NCI-H1048 (cell line): ENCODE measurements around the gene CACNA1D.

Source experiments
- DNase-seq: peaks from one replicate; lab custom pipeline; 2025; lab: John Stamatoyannopoulos, UW

CACNA1D gene

DNA sequence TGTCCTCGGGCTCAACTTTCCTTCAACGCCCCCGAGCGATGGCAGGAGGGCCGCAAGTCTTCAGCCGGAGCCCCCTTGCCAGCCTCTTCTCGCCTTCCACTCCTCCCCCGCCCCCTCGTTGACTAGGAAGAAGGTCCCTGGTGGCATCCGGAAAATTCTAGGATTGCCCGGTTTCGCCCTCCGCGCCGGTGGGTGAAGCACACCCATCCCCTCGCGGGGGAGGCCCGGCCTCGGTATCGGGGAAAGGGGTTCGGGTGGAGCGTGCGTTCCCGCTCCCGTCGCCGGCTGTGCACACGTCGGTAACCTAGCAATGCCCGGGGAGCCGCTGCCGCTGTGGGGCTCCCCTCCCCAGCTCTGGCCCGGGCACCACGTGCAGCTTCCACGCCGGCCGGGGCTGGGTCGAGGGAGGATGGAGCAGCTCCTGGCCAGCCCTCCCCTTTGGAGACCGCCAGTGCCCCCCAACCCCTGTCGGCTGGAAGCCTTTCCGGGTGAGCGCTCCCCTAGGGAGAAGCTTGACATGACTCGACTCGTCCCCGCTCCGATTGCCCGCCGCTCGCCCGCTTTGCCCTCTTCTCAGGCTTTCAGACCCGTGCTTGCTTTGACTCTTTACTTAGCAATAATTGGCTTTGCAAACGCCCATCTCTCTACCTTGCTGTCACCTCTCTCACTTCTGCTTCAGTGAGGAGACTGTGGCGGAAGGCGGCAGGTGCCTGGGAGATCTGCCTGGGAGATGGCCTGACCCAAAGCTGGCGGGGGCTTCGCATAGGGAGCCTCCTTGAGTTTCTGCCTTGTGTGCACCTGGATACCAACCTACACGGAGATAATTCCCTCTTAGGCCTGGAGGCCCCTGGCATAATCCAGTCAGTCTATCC lies 1.3 kb downstream of the CACNA1D start:
- DNase-seq, result no peak

DNA sequence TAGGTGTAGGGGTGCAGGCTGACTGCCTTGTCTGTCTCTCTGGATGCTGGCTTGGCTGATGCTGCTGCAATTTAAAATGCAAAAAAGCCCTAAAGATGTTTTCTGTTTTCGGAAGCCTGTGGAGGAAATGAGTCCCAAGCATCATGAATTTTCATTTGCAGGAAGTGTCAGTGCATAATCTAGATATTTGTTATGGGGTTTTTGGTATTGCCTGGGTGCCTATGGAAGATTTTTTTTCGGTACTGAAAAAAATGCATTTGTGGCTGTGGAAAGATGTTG lies 1.9 kb downstream of the CACNA1D start:
- no peak for DNase-seq

DNA sequence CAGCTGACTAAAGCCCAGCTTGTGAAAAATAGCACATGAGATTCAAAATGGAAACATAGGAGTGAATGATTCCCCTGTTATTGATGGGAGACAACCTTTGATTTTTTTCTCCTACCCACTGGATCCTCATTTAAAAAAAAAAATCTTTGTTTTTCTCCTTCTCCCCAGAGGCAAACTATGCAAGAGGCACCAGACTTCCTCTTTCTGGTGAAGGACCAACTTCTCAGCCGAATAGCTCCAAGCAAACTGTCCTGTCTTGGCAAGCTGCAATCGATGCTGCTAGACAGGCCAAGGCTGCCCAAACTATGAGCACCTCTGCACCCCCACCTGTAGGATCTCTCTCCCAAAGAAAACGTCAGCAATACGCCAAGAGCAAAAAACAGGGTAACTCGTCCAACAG lies 2.6 kb downstream of the CACNA1D start:
- no peak for DNase-seq

DNA sequence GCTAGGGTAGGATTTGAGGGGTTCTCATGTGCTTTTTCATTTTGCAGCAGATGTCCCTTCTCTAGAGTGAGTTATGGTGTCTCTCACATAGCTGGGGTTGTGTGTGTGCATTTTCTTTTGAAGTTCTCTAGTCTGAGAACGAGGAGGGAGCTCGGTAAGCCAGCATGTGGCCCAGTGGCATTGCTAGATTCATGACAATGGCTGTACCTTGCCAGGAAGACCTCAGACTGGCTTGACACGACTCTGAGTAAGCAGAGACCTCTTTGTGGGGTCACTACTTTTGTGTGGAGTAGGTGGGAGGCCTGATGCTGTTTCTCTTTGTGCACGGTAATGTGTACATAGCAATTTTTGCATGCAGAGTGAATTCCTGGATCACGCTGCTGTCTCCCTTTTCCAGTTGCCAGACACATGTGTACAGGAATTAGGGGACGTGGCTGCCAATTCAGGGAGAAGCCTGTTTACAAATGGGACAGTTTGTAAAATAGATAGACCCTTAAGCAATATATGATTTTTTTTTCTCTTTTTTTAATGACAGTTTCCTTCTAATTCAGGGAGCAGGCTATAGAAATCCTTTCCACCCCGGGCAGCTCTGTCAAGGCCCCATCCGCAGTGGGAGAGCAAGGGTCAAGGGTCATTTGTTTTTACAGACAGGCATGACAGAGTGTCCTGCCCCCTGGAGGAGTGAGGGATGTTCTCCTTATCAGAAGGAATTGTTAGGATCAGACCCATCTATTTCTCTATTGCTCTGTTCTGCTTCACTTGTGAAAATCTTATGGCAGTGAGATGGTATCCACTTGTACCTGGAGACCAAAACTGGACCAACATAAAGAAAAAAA lies 4.6 kb downstream of the CACNA1D start:
- DNase-seq, result no peak

DNA sequence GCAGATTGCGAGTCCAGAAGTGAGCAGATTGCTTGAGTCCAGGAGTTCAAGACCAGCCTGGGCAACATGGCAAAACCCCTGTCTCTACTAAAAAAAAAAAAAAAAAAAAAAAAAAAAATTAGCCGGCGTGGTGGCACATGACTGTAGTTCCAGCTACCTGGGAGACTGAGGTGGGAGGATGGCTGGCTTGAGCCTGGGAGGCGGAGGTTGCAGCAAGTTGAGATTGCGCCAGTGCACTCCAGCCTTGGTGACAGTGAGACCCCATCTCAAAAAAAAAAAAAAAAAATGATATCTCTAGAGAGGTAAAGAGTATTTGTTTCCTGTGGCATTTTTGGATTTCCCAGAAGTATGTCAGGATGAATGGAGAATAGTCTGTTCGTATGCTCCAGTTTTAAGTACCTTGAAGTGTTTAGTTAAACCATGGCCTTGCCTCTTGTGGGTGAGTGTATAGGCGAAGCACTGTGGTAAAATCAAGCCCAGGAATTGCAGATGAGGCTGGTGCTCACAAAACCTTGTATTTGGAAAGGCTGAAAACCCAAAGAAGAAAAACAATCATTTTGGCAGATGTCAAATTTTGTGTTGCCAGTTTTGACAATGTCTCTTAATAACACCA lies 5.9 kb downstream of the CACNA1D start:
- DNase-seq, result no peak

- DNase-seq, result no peak
These were observed 6.8 kb downstream of the CACNA1D start for GRCh38 chr3:53501178-53501577.

GRCh38 chr3:53502737-53503136 lies 8.3 kb downstream of the CACNA1D start:
- DNase-seq, result no peak

DNA sequence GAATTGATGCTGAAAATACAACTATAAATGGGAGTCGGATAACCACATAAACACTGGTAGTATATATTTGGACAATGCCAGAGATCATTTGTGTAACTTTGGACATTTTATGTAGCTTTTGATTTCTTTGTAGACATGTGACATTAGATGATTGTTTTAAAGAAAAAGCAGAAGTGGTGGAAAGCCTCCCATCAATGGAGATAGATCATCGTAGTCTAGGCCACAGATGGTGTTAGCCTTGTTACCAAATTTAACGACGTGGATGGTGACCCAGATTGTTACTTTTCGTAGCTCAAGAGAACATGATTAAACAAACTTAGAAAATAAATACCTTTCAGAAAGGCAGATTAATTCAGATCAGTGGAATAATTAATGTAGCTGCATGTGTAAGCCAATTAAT lies 8.8 kb downstream of the CACNA1D start:
- DNase-seq, result no peak

DNA sequence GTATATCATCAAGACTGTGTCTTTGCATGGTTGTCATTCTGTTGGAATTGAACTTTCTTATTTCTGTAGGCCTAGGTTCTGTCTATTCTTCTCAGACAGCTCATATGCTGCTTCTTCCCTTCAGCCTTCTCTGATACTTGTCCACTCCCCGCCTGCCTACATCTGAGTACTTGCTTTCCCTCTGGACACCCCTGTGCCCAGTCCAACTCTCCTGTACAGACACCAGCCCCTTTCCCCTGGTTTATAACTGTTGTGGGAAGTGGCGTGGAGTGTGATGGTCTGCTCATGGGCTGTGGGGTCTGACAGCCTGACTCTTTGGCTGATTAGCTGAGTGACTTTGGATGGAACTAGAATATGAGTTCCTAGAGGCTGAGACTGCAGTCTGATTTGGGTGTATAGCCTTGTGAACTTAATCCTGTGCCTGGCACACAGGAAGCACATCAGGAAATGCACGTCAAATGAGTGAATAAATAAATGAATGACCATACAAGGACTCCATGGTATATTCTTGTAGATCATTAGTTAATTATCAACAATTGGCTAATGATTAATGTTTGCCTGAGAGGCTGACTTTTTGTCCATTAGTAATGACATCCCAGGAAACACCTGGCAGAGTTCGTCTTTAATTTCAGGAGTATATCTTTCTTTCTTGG lies 11.8 kb downstream of the CACNA1D start:
- DNase-seq, result no peak

GRCh38 chr3:53506763-53507145 lies 12.3 kb downstream of the CACNA1D start:
- no peak for DNase-seq

DNA sequence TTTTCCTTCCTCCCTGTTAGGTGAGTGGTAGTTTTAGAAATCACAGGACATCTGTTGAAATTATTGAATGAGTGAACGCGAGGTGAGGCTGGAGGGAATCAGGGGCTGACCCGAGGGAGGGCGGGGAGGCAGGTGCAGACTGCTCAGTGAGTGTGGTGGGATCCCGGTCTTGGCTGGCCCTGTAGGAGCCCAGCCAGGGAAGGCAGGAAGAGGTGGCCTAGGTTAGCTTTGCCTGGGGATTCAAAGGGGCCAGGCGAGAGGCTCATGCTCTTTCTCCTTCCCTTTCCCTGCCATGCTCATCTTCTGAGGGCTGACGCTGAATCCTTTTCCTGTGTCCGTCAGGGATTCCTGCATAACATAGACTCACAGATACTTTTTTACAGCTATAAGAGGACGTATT lies 15.1 kb downstream of the CACNA1D start:
- no peak for DNase-seq

DNA sequence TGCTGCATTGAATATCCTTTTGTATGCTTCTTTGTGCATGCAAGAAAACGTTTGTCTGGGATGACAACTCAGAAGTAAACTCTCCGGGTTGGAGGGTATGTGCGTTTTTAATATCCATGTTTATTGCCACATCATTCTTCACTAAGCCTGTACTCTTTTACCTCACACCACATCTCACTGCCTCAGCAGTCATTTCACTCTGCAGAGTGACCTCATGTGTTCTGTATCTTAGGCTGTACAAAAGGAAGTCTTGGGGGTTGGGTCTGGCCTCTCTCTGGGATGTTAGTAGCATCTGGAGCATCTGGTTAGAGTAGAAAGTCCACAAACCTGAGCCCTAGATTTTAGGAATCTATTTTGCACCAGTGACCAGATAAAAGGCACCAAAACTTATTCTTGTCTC lies 16.1 kb downstream of the CACNA1D start:
- DNase-seq, result no peak

- no peak for DNase-seq
These were observed 16.8 kb downstream of the CACNA1D start for GRCh38 chr3:53511246-53511645.

DNA sequence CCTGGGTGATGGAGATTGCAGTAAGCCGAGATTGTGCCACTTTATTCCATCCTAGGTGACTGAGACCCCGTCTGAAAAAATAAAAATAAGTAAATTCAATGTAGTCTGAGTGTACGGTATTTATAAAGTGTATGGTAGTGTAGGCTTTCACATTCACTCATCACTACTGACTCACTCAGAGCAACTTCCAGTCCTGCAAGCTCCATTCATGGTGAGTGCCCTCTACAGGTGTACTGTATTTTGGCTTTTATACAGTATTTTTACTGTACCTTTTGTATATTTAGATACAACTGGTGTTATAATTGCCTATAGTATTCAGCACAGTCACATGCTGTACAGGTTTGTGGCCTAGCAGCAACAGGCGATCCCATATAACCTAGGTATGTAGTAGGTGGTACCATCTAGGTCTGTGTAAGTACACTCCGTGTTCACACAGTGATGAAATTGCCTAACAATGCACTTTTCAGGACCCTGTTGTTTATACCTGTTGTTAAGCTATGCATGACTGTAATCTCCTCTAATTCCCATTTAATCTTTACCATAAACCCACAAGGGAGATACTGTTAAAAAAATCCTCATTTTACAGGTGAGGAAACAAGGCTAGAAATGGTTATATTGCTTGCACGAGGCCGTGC lies 19.3 kb downstream of the CACNA1D start:
- no peak for DNase-seq

DNA sequence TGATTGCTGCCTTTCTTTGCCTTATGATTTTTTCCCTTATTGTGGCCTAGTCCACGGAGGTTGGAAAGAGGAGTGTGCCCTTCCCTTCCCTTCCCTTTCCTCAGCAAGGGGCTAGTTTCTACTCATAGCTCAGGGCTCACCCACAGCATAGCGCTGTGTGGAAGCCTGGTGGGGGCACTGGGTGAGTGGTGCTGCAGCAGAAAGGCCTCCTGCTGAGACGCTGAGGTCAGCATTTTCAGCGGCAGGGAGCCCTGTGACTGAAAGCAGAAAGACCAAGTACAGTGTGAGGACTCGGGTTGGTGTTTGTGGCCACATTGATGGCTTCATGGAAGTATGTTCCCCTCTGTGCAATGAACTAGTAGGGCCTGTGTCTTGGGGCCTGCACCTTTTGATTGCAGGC lies 21.9 kb downstream of the CACNA1D start:
- DNase-seq, result no peak

GRCh38 chr3:53518495-53518981 lies 24.1 kb downstream of the CACNA1D start:
- no peak for DNase-seq

GRCh38 chr3:53519065-53519709 lies 24.8 kb downstream of the CACNA1D start:
- DNase-seq, result no peak

GRCh38 chr3:53523346-53523745 lies 28.9 kb downstream of the CACNA1D start:
- no peak for DNase-seq

DNA sequence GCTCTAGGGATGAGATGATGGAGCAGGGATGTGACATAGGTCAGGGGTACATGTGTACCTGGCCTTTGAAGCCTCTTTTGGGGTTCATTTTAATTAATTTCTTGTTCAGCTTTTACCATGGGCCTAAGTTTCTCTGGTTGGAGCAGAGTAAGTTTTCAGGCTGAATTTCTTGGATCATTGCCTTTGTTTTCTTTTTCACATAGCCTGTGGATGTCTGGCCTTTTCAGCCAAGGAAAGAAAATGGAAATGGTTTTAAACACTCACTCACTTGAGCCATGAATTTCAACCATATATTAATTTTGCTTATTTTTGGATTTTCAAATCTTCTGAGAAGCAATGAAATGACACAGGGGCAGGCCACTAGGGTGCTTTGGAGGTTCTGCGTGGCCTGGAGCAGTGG lies 30.2 kb downstream of the CACNA1D start:
- no peak for DNase-seq

- no peak for DNase-seq
These were observed 31.6 kb downstream of the CACNA1D start for GRCh38 chr3:53525765-53526703.
